ENCODE measurements around the gene FAM222B.
"Not testable (repeated sequence)": the region's sequence is repeated elsewhere in the genome, so short reads cannot be mapped to it uniquely, and the experiment has no call there.

Gene FAM222B

GRCh38 chr17:28810437-28810836 lies 32.2 kb downstream of the FAM222B start:
- Mint-ChIP-seq H3K4me1 (peaks cover 35% of the 10 kb centered on the region), H3K27me3 (no peaks in the 10 kb centered on the region), H3K4me3 (no peak overlapping the region), H3K36me3 (peaks cover 13% of the 10 kb centered on the region), H3K9me3 (no peaks in the 10 kb centered on the region), H3K27ac (no peak overlapping the region)
- no peak for DNase-seq
- CTCF ChIA-PET: interaction anchor here (0.7 to 1.9 kb wide), 5 partner anchors 32 to 92 kb away, joined by 3 to 11 read pairs (median 5); partner anchors contain the start of genes DHRS13 and FAM222B

- no peaks in the 10 kb centered on the region for H3K27me3 Mint-ChIP-seq
- peaks cover 16% of the 10 kb centered on the region for H3K36me3 Mint-ChIP-seq
- H3K4me3 Mint-ChIP-seq: no peak overlapping the region
- H3K9me3 Mint-ChIP-seq: no peaks in the 10 kb centered on the region
- DNase-seq: no peak
- no peak overlapping the region for H3K27ac Mint-ChIP-seq
- peaks cover 29% of the 10 kb centered on the region for H3K4me1 Mint-ChIP-seq
- CTCF ChIA-PET: interaction anchor here (0.8 kb wide), 1 partner anchor 270 kb away, joined by 3 read pairs; no protein-coding TSS in a partner anchor
These were observed 34.5 kb downstream of the FAM222B start for GRCh38 chr17:28807925-28808634.

GRCh38 chr17:28796062-28796461 lies 46.5 kb downstream of the FAM222B start:
- CTCF ChIA-PET: no interaction called here

GRCh38 chr17:28794846-28795441 lies 47.6 kb downstream of the FAM222B start:
- H3K4me3 Mint-ChIP-seq, H3K9me3 Mint-ChIP-seq, DNase-seq, H3K4me1 Mint-ChIP-seq, CTCF ChIA-PET, H3K36me3 Mint-ChIP-seq, H3K27me3 Mint-ChIP-seq, H3K27ac Mint-ChIP-seq: not testable (repeated sequence)

More at GRCh38 chr17:28796062-28796461, 46.5 kb downstream of the FAM222B start:
- no peaks in the 10 kb centered on the region for H3K9me3 Mint-ChIP-seq
- H3K27me3 Mint-ChIP-seq: no peaks in the 10 kb centered on the region
- no peak for DNase-seq
- peaks cover 4% of the 10 kb centered on the region for H3K36me3 Mint-ChIP-seq
- H3K4me3 Mint-ChIP-seq: no peak overlapping the region
- H3K27ac Mint-ChIP-seq: no peak overlapping the region
- H3K4me1 Mint-ChIP-seq: no peaks in the 10 kb centered on the region

GRCh38 chr17:28792877-28793661 lies 49.5 kb downstream of the FAM222B start:
- no peak overlapping the region for H3K27ac Mint-ChIP-seq
- H3K4me3 Mint-ChIP-seq: no peak overlapping the region
- no peak for DNase-seq
- H3K36me3 Mint-ChIP-seq: peaks cover 4% of the 10 kb centered on the region
- no peaks in the 10 kb centered on the region for H3K4me1 Mint-ChIP-seq
- H3K27me3 Mint-ChIP-seq: no peaks in the 10 kb centered on the region
- CTCF ChIA-PET: interaction anchor here (0.5 to 1.5 kb wide), 2 partner anchors 29 to 146 kb away, joined by 3 to 5 read pairs; no protein-coding TSS in a partner anchor
- H3K9me3 Mint-ChIP-seq: no peaks in the 10 kb centered on the region

GRCh38 chr17:28788100-28788499 lies 54.5 kb downstream of the FAM222B start:
- no peaks in the 10 kb centered on the region for H3K9me3 Mint-ChIP-seq
- no peak overlapping the region for H3K27ac Mint-ChIP-seq
- H3K27me3 Mint-ChIP-seq: no peaks in the 10 kb centered on the region
- H3K4me3 Mint-ChIP-seq: no peak overlapping the region
- H3K36me3 Mint-ChIP-seq: peaks cover 3% of the 10 kb centered on the region
- no peak for DNase-seq
- H3K4me1 Mint-ChIP-seq: no peaks in the 10 kb centered on the region
- CTCF ChIA-PET: interaction anchor here (0.6 to 1.8 kb wide), 2 partner anchors 24 to 670 kb away, joined by 3 to 7 read pairs; no protein-coding TSS in a partner anchor

- Mint-ChIP-seq H3K36me3 (peaks cover 17% of the 10 kb centered on the region), H3K9me3 (no peaks in the 10 kb centered on the region), H3K4me1 (peaks cover 8% of the 10 kb centered on the region), H3K27ac (no peak overlapping the region), H3K27me3 (no peaks in the 10 kb centered on the region), H3K4me3 (no peak overlapping the region)
- CTCF ChIA-PET: interaction anchor here (0.7 kb wide), 1 partner anchor 19 kb away, joined by 3 read pairs; no protein-coding TSS in a partner anchor
- no peak for DNase-seq
These were observed 59.4 kb downstream of the FAM222B start for GRCh38 chr17:28783161-28783560.

GRCh38 chr17:28779601-28780000 lies 63.0 kb downstream of the FAM222B start:
- H3K9me3 Mint-ChIP-seq, CTCF ChIA-PET, H3K27me3 Mint-ChIP-seq, H3K27ac Mint-ChIP-seq, H3K4me3 Mint-ChIP-seq, DNase-seq: not testable (repeated sequence)
- H3K4me1 Mint-ChIP-seq: peaks cover 24% of the 10 kb centered on the region
- peaks cover 19% of the 10 kb centered on the region for H3K36me3 Mint-ChIP-seq

GRCh38 chr17:28777178-28777577 lies 65.4 kb downstream of the FAM222B start:
- no peak overlapping the region for H3K4me3 Mint-ChIP-seq
- no peaks in the 10 kb centered on the region for H3K27me3 Mint-ChIP-seq
- H3K4me1 Mint-ChIP-seq: peaks cover 24% of the 10 kb centered on the region
- no peak for DNase-seq
- CTCF ChIA-PET: interaction anchor here (2.0 kb wide), 1 partner anchor 13 kb away, joined by 7 read pairs; no protein-coding TSS in a partner anchor
- H3K36me3 Mint-ChIP-seq: peaks cover 27% of the 10 kb centered on the region
- H3K9me3 Mint-ChIP-seq: no peaks in the 10 kb centered on the region
- peak overlapping the region; percentile 38 for H3K27ac Mint-ChIP-seq

- Mint-ChIP-seq H3K36me3 (peaks cover 20% of the 10 kb centered on the region), H3K9me3 (no peaks in the 10 kb centered on the region), H3K4me1 (peaks cover 24% of the 10 kb centered on the region), H3K4me3 (no peak overlapping the region), H3K27me3 (no peaks in the 10 kb centered on the region), H3K27ac (no peak overlapping the region)
- CTCF ChIA-PET: interaction anchor here (1.7 to 3.3 kb wide), 2 partner anchors 10 to 13 kb away, joined by 4 to 23 read pairs; no protein-coding TSS in a partner anchor
- DNase-seq: no peak
These were observed 68.4 kb downstream of the FAM222B start for GRCh38 chr17:28774206-28774605.

GRCh38 chr17:28773736-28774135 lies 68.9 kb downstream of the FAM222B start:
- no peak for DNase-seq
- H3K27ac Mint-ChIP-seq: no peak overlapping the region
- H3K4me3 Mint-ChIP-seq: no peak overlapping the region
- no peaks in the 10 kb centered on the region for H3K27me3 Mint-ChIP-seq
- CTCF ChIA-PET: interaction anchor here (0.8 to 3.3 kb wide), 3 partner anchors 9 to 48 kb away, joined by 4 to 23 read pairs (median 4); partner anchors contain the start of gene TLCD1
- H3K9me3 Mint-ChIP-seq: no peaks in the 10 kb centered on the region
- peaks cover 16% of the 10 kb centered on the region for H3K36me3 Mint-ChIP-seq
- peaks cover 20% of the 10 kb centered on the region for H3K4me1 Mint-ChIP-seq

GRCh38 chr17:28765038-28765437 lies 77.6 kb downstream of the FAM222B start:
- no peak overlapping the region for H3K27ac Mint-ChIP-seq
- peaks cover 12% of the 10 kb centered on the region for H3K36me3 Mint-ChIP-seq

GRCh38 chr17:28763804-28764266 lies 78.8 kb downstream of the FAM222B start:
- Mint-ChIP-seq H3K4me3 (no peak overlapping the region), H3K27me3 (no peaks in the 10 kb centered on the region), H3K4me1 (peaks cover 12% of the 10 kb centered on the region), H3K27ac (peak overlapping the region; percentile 34), H3K9me3 (no peaks in the 10 kb centered on the region), H3K36me3 (peaks cover 18% of the 10 kb centered on the region)
- peak; percentile 87 for DNase-seq
- CTCF ChIA-PET: interaction anchor here (0.6 to 6.4 kb wide), 50 partner anchors 9 to 355 kb away, joined by 3 to 58 read pairs (median 5); partner anchors contain the start of genes DHRS13, ERAL1, FAM222B and FLOT2

More at GRCh38 chr17:28765038-28765437, 77.6 kb downstream of the FAM222B start:
- H3K4me1 Mint-ChIP-seq: peaks cover 12% of the 10 kb centered on the region
- H3K9me3 Mint-ChIP-seq: no peaks in the 10 kb centered on the region
- no peaks in the 10 kb centered on the region for H3K27me3 Mint-ChIP-seq
- no peak for DNase-seq
- CTCF ChIA-PET: interaction anchor here (0.6 to 6.4 kb wide), 21 partner anchors 10 to 557 kb away, joined by 3 to 58 read pairs (median 12); partner anchors contain the start of genes DHRS13, FAM222B, FLOT2 and NEK8
- H3K4me3 Mint-ChIP-seq: no peak overlapping the region

All from activated naive CD4-positive, alpha-beta T cell treated with anti-CD3 and anti-CD28 coated beads, Interleukin-2, amount 10 ng/mL, durations not matched to agents 7 days and 5 days (primary cell).